AG04450 (cell line): Measurements from ENCODE around the gene TMEM45B. TPM values are rescaled to one million over a fixed set of nuclear protein-coding genes. Genes with fewer than 3 reads are reported as not detected.
"Not testable (repeated sequence)": the region's sequence is repeated elsewhere in the genome, so short reads cannot be mapped to it uniquely, and the experiment has no call there.

Source experiments
- CTCF ChIA-PET: fragments of 300-600, 350-600 bp; formaldehyde crosslinking; extraction: SDS; loops from one replicate; lab custom pipeline; 2022; ENCODE audit warnings: antibody characterized with exemption, inconsistent platforms; lab: Charles Lee
- POLR2A ChIA-PET: fragments of 350-600 bp; formaldehyde crosslinking; extraction: SDS; loops from one replicate; lab custom pipeline; 2021; ENCODE audit warnings: antibody characterized with exemption, inconsistent platforms; lab: Yijun Ruan, JAX
- DNase-seq: peaks from one replicate; pipeline ENCODE4 v3.0.0-alpha.2; 2011; ENCODE audit warnings: low read depth, low spot score
- H3K27ac ChIP-seq: one replicate; pipeline ENCODE4 v1.5.1; 2012; ENCODE audit warnings: low read depth, low read length, control low read depth
- H3K27me3 ChIP-seq: one replicate; pipeline ENCODE4 v1.6.0; 2012; ENCODE audit warnings: low read length; ENCODE audit not compliant: control insufficient read depth, insufficient read depth
- H3K4me3 ChIP-seq: 2 replicates; pipeline ENCODE4 v1.5.1; 2011; ENCODE audit warnings: mild to moderate bottlenecking, low read depth, low read length, control low read depth
- H3K9me3 ChIP-seq: 2 replicates; pipeline ENCODE4 v1.5.1; 2012; ENCODE audit warnings: low read length; ENCODE audit not compliant: control insufficient read depth, insufficient read depth
- polyA plus RNA-seq: library from polyadenylated mRNA; depleted of rRNA; stranded (reverse); fragments of >200 nt; gene quantifications from 2 replicates; pipeline ENCODE4 v1.2.3, GENCODE V29; 2011
- TF ChIP-seq, protein P1 (sequence below): IDR thresholded peaks from 2 replicates; pipeline ENCODE4 v1.5.1; 2011; ENCODE audit warnings: low read depth, low read length, control low read depth, inconsistent platforms

TMEM45B gene
- polyA plus RNA-seq, 1 experiment, result not detected

DNA sequence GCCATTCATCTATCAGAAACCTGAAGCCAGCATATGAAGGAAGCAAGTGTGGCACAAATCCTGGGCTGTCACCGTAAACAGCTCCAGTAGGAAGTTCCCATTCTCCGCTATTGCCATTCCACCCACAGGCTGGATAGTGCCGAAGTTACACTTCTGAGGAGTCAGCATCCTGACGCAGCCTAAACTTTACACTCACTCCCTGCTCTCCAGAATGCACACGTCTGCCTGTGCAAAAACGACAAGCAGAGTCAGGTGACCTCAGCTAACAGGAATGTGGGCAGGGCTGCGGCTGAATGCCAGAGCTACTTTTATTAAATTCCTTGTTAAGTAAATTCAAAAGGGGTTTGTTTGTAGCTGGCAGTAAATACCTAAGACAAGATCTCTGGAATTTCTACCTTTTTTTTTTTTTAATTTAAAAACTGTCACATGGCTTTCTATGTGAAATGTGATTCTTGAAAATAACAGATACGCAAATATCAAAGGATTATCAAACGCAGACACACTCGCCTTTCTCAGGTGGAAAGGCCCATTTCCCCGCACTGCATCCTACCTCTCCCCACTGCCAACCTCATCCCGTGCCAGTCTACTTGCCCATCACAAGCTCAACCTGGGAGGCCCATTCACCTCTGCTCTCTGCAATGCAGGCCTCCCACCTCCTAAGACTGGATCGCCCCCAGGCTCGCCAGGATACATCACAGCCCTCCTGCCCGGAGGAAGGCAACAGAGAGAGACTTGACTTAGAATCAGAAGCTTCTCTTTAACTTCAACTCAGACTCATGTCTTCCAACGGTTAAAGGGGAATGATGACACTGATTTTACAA is 46.3 kb downstream of the TMEM45B start:
- Histone ChIP-seq H3K9me3 (no peaks in the 10 kb centered on the region), H3K27ac (peak overlapping the region; percentile 68), H3K4me3 (no peak overlapping the region; the same call in 1 of the 2 replicates), H3K27me3 (no peaks in the 10 kb centered on the region)
- ChIA-PET CTCF (interaction anchor here (0.6 to 1.1 kb wide), 3 partner anchors 13 to 270 kb away, joined by 3 to 4 read pairs (median 3); no protein-coding TSS in a partner anchor), POLR2A (interaction anchor here (0.7 to 1.0 kb wide), 4 partner anchors 34 to 1332 kb away, joined by 3 to 5 read pairs (median 3); partner anchors contain the start of gene APLP2)
- DNase-seq, result peak; percentile 86
- TF ChIP-seq, protein P1, sequence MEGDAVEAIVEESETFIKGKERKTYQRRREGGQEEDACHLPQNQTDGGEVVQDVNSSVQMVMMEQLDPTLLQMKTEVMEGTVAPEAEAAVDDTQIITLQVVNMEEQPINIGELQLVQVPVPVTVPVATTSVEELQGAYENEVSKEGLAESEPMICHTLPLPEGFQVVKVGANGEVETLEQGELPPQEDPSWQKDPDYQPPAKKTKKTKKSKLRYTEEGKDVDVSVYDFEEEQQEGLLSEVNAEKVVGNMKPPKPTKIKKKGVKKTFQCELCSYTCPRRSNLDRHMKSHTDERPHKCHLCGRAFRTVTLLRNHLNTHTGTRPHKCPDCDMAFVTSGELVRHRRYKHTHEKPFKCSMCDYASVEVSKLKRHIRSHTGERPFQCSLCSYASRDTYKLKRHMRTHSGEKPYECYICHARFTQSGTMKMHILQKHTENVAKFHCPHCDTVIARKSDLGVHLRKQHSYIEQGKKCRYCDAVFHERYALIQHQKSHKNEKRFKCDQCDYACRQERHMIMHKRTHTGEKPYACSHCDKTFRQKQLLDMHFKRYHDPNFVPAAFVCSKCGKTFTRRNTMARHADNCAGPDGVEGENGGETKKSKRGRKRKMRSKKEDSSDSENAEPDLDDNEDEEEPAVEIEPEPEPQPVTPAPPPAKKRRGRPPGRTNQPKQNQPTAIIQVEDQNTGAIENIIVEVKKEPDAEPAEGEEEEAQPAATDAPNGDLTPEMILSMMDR, result no peak

DNA sequence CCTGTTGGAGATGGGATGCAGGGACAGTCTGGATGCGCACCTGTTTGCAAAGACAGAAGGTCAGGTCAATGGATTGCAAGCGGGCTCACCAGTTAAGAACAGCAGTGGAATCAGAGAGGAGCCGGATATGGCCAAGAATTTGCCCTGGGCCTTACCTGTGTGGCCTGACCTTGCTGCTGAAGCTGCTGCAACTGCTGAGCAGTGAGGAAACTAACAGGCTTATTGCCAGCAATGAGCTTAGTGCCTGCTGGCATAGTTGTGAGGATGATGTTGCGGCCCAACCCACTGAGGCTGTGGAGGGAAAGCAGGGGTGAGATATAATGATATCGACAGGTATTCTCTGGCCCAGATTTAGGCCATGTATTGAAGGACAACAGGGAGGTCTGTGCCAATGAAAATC is 49.2 kb downstream of the TMEM45B start:
- ChIA-PET POLR2A (no interaction called here), CTCF (no interaction called here)
- no peak for DNase-seq
- Histone ChIP-seq H3K27ac (no peak overlapping the region), H3K9me3 (no peaks in the 10 kb centered on the region), H3K27me3 (no peaks in the 10 kb centered on the region), H3K4me3 (no peak overlapping the region)
- TF ChIP-seq, protein P1, result no peak

DNA sequence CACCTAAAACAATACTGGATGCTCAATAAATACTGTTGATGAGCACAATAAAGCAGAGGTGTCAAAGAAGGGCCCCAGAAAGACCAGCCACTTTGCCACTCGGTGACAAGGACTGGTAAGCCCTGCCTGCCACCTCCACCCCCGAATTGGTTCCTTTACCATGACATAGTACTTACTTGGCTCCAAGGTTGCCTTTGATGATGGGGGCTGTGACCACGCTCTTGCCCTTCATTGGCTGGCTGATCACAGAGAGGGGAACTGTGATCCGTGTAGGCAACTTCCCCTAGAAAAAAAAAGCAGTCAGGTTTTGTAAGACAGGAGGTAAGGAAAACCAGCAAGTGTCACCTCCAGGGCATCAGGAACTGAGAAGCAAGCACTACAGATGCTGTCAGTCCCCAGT is 50.1 kb downstream of the TMEM45B start:
- no peaks in the 10 kb centered on the region for H3K9me3 ChIP-seq
- H3K27ac ChIP-seq, result no peak overlapping the region
- no peak overlapping the region for H3K4me3 ChIP-seq
- CTCF ChIA-PET, result interaction anchor here (1.7 kb wide), 1 partner anchor 266 kb away, joined by 3 read pairs; no protein-coding TSS in a partner anchor
- TF ChIP-seq, protein P1, result no peak
- no peak for DNase-seq
- POLR2A ChIA-PET, result no interaction called here
- no peaks in the 10 kb centered on the region for H3K27me3 ChIP-seq

DNA sequence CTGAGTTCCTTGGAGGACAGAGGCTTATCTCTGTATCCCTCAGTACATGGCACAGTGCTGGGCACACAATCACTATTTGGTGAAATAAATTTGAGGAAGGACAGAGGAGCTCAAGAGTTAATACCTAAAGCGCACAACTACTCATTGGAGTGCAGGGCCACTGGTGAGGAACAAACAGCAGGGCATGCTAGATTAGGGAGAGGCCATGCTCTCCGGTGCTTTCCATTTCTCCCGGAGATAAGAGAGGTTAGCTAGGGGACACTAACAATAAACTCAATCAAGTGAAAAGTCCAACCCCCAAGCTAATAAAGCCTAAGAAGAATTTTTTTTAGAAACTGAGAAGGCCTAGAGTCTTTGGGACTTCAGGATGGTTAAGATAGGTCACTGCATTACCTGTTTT is 50.7 kb downstream of the TMEM45B start:
- ChIA-PET POLR2A (no interaction called here), CTCF (interaction anchor here (1.7 kb wide), 1 partner anchor 266 kb away, joined by 3 read pairs; no protein-coding TSS in a partner anchor)
- TF ChIP-seq, protein P1, result no peak
- Histone ChIP-seq H3K27me3 (no peaks in the 10 kb centered on the region), H3K27ac (no peak overlapping the region), H3K4me3 (no peak overlapping the region), H3K9me3 (no peaks in the 10 kb centered on the region)
- DNase-seq, result no peak

DNA sequence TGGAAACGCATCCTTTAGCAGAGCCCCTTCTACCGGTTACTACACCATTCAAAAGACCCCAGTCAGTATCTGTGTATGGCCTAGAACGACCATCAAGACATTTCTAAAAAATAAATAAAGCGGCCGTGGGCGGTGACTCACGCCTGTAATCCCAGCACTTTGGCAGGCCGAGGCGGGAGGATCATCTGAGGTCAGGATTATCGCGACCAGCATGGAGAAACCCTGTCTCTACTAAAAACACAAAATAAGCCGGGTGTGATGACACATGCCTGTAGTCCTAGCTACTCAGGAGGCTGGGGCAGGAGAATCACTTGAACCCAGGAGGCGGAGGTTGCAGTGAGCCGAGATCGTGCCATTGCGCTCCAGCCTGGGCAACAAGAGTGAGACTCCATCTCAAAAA is 53.0 kb downstream of the TMEM45B start:
- H3K27ac ChIP-seq, H3K9me3 ChIP-seq, DNase-seq, POLR2A ChIA-PET, H3K27me3 ChIP-seq, H3K4me3 ChIP-seq, CTCF ChIA-PET: not testable (repeated sequence)
